Measurements from ENCODE around the gene CRTAC1. TPM values are rescaled to one million over a fixed set of nuclear protein-coding genes. Genes with fewer than 3 reads are reported as not detected.

Gene CRTAC1
- total and polyA plus RNA-seq, 10 of the 15 experiments (the other 5 are each of a cell fraction or from before 2014, with no cell fraction given), result 0.10 TPM; not detected in 9

GRCh38 chr10:97836446-97836845, 194.0 kb downstream of the CRTAC1 start:
- Histone ChIP-seq H3K9me3 (replicated peaks; ENCODE audit: control insufficient read depth, insufficient read depth, low read length) (no peaks in the 10 kb centered on the region), H3K4me1 (ENCODE audit: control insufficient read depth, insufficient read depth, low read length) (no peaks in the 10 kb centered on the region), H3K36me3 (ENCODE audit: control insufficient read depth in 2 of 2, insufficient read depth in 2 of 2, low read length in 1 of 2) (no peaks in the 10 kb centered on the region), H3K9ac (ENCODE audit: control insufficient read depth, insufficient read depth, low read length) (no peak overlapping the region), H2AFZ (ENCODE audit: control insufficient read depth, low read depth, low read length) (no peak overlapping the region), H3K27me3 (replicated peaks in 1 of 2; ENCODE audit: control insufficient read depth in 2 of 2, insufficient read depth in 2 of 2, low read length in 1 of 2) (0 out of 4 replicates have a peak, but pooled peaks cover 0 to 2% of the 10 kb centered on the region in 2 experiments), H3K4me3 (no peak overlapping the region), H3K79me2 (ENCODE audit: control insufficient read depth, insufficient read depth, low read length) (no peaks in the 10 kb centered on the region), H4K20me1 (ENCODE audit: control insufficient read depth, insufficient read depth) (no peaks in the 10 kb centered on the region), H3K4me2 (ENCODE audit: control insufficient read depth, insufficient read depth) (no peak overlapping the region), H3K27ac (ENCODE audit: control insufficient read depth, insufficient read depth) (no peak overlapping the region)
- no TSS peak for BruUV-seq (replicated peaks)
- 0% methylated on average over 2 of the region's 2 CpGs for WGBS (ENCODE audit: insufficient coverage, insufficient replicate concordance, low lambda C conversion rate, missing lambda C conversion rate)
- POLR2A ChIA-PET, result no interaction called here
- RAD21 ChIA-PET (ENCODE audit: unreplicated experiment), result no interaction called here
- CTCF ChIA-PET, result no interaction called here
- SMC1A ChIA-PET (ENCODE audit: uncharacterized antibody, unreplicated experiment), result interaction anchor here (0.6 kb wide), 1 partner anchor 114 kb away, joined by 4 read pairs; no protein-coding TSS in a partner anchor
- FAIRE-seq (no peak), ATAC-seq (no peak), DNase-seq (ENCODE audit: low read depth, low spot score) (no peak)
- in situ Hi-C loops (cut with MboI), result no loop called here
- TF ChIP-seq HDAC6 (IDR thresholded peaks at IDR 0.05; ENCODE audit: unreplicated experiment) (no peak), MEF2B (IDR thresholded peaks at IDR 0.05; ENCODE audit: partially characterized antibody, poor library complexity, severe bottlenecking) (no peak), NR2F1 (conservative IDR thresholded peaks at IDR 0.05) (no peak)
- intact Hi-C loops (cut with micrococcal nuclease; ENCODE audit: unreplicated experiment), result no loop called here

GRCh38 chr10:97831259-97831658, 199.2 kb downstream of the CRTAC1 start:
- Histone ChIP-seq H3K27ac (ENCODE audit: control insufficient read depth, insufficient read depth) (no peak overlapping the region), H3K4me1 (ENCODE audit: control insufficient read depth, insufficient read depth, low read length) (no peaks in the 10 kb centered on the region), H3K9me3 (replicated peaks; ENCODE audit: control insufficient read depth, insufficient read depth, low read length) (no peaks in the 10 kb centered on the region), H3K4me2 (ENCODE audit: control insufficient read depth, insufficient read depth) (no peak overlapping the region), H2AFZ (ENCODE audit: control insufficient read depth, low read depth, low read length) (no peak overlapping the region), H3K79me2 (ENCODE audit: control insufficient read depth, insufficient read depth, low read length) (no peaks in the 10 kb centered on the region), H3K9ac (ENCODE audit: control insufficient read depth, insufficient read depth, low read length) (no peak overlapping the region), H3K27me3 (replicated peaks in 1 of 2; ENCODE audit: control insufficient read depth in 2 of 2, insufficient read depth in 2 of 2, low read length in 1 of 2) (peaks cover 0 to 2% of the 10 kb centered on the region in 2 experiments; a peak in 1 of 4 replicates), H3K36me3 (ENCODE audit: control insufficient read depth in 2 of 2, insufficient read depth in 2 of 2, low read length in 1 of 2) (no peaks in the 10 kb centered on the region), H4K20me1 (ENCODE audit: control insufficient read depth, insufficient read depth) (no peaks in the 10 kb centered on the region), H3K4me3 (no peak overlapping the region)
- ATAC-seq (no peak), DNase-seq (ENCODE audit: low read depth, low spot score) (no peak), FAIRE-seq (no peak)
- no peak for TF ChIP-seq BRCA1 (IDR thresholded peaks at IDR 0.05; ENCODE audit: low read depth, low read length)
- intact Hi-C loops (cut with micrococcal nuclease; ENCODE audit: unreplicated experiment) (no loop called here), in situ Hi-C loops (cut with MboI) (no loop called here)
- BruUV-seq (replicated peaks), result no TSS peak
- ChIA-PET CTCF (no interaction called here), RAD21 (ENCODE audit: unreplicated experiment) (no interaction called here), SMC1A (ENCODE audit: uncharacterized antibody, unreplicated experiment) (no interaction called here), POLR2A (no interaction called here)
- WGBS (ENCODE audit: insufficient coverage, insufficient replicate concordance, low lambda C conversion rate, missing lambda C conversion rate), result 37% methylated on average over 2 of the region's 2 CpGs

Measured in GM12878 (cell line).